Loucy (cell line): ENCODE data around the gene ATXN7L3.
"Not testable (repeated sequence)": the region's sequence is repeated elsewhere in the genome, so short reads cannot be mapped to it uniquely, and the experiment has no call there.

Source experiments
- H2AFZ ChIP-seq: fragments of 200-600 bp; sonication (generic); 2 replicates; pipeline ENCODE4 v1.6.0; 2016; ENCODE audit warnings: antibody characterized with exemption, mild to moderate bottlenecking, low read length, moderate library complexity
- H3F3A ChIP-seq: fragments of 200-600 bp; 2 replicates; pipeline ENCODE4 v1.6.0; 2016; ENCODE audit warnings: antibody characterized with exemption, low read depth, mild to moderate bottlenecking
- H3K27me3 ChIP-seq: fragments of 200-600 bp; sonication (generic); 2 replicates; pipeline ENCODE4 v1.6.1; 2014; ENCODE audit warnings: low read length, mild to moderate bottlenecking; ENCODE audit not compliant: insufficient read depth, poor library complexity, severe bottlenecking
- H3K36me3 ChIP-seq: fragments of 200-600 bp; sonication (generic); 2 replicates; pipeline ENCODE4 v1.6.1; 2016; ENCODE audit warnings: low read length; ENCODE audit not compliant: insufficient read depth
- H3K4me1 ChIP-seq: fragments of 200-600 bp; sonication (generic); 2 replicates; pipeline ENCODE4 v1.5.1; 2014; ENCODE audit warnings: low read length, mild to moderate bottlenecking; ENCODE audit not compliant: insufficient read depth, poor library complexity, severe bottlenecking
- H3K4me2 ChIP-seq: fragments of 200-600 bp; sonication (generic); 2 replicates; pipeline ENCODE4 v1.6.0; 2014; ENCODE audit warnings: antibody characterized with exemption, low read length, low read depth, mild to moderate bottlenecking; ENCODE audit not compliant: poor library complexity, severe bottlenecking
- H3K4me3 ChIP-seq: fragments of 200-600 bp; sonication (generic); 2 replicates; pipeline ENCODE4 v1.5.1; 2014; ENCODE audit warnings: low read length, mild to moderate bottlenecking, mixed read lengths; ENCODE audit not compliant: poor library complexity, severe bottlenecking
- H3K79me2 ChIP-seq: fragments of 200-600 bp; sonication (generic); 2 replicates; pipeline ENCODE4 v1.6.1; 2014; ENCODE audit warnings: low read length; ENCODE audit not compliant: insufficient read depth
- H3K9ac ChIP-seq: fragments of 200-600 bp; sonication (generic); 2 replicates; pipeline ENCODE4 v1.6.0; 2014; ENCODE audit warnings: mild to moderate bottlenecking, low read depth, low read length, moderate library complexity; ENCODE audit not compliant: poor library complexity, severe bottlenecking
- H3K9me2 ChIP-seq: fragments of 200-600 bp; sonication (generic); replicated peaks from 2 replicates; pipeline ENCODE4 v1.6.1; 2016; ENCODE audit warnings: low read depth, low read length, mixed read lengths
- H3K9me3 ChIP-seq: fragments of 200-600 bp; sonication (generic); 2 replicates; pipeline ENCODE4 v1.6.1; 2014; ENCODE audit warnings: mild to moderate bottlenecking, antibody characterized with exemption, low read length, low read depth; ENCODE audit not compliant: insufficient read depth
- H4K20me1 ChIP-seq: fragments of 200-600 bp; sonication (generic); 2 replicates; pipeline ENCODE4 v1.6.0; 2014; ENCODE audit warnings: antibody characterized with exemption, low read length, mild to moderate bottlenecking; ENCODE audit not compliant: insufficient read depth, poor library complexity, severe bottlenecking
- CTCF ChIP-seq: fragments of 200-600 bp; sonication (generic); conservative IDR thresholded peaks from 2 replicates; pipeline ENCODE4 v1.5.1; 2014; ENCODE audit warnings: mild to moderate bottlenecking, antibody characterized with exemption, low read length
- EZH2phosphoT487 ChIP-seq: fragments of 200-600 bp; IDR thresholded peaks from 2 replicates; pipeline ENCODE4 v1.6.1; 2018; ENCODE audit warnings: antibody characterized with exemption, mild to moderate bottlenecking, moderate library complexity, borderline replicate concordance

The ATXN7L3 gene

DNA sequence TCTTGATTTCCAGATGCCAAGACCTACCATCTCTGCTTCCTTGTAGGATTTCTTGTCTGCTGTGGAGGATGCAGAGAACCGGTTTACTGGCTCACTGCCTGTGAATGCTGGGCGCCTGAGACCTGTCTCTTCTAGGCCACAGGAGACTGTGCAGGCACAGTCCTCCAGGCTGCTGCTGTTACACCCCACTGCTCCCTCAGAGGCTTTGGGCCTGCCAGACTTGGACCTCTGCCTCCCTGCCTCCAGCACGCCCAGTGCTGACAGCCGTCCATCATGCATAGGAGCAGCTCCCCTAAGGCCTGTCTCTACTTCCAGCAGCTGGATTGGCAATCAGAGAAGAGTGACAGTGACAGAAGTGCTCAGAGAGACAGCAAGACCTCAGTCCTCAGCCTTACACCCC, 51.9 kb downstream of the ATXN7L3 start:
- Histone ChIP-seq H2AFZ (no peak overlapping the region), H3K36me3 (peaks cover 22% of the 10 kb centered on the region; the same call in 1 of the 2 replicates), H3K9me2 (no peaks in the 10 kb centered on the region), H3K4me2 (no peak overlapping the region), H3K9ac (no peak overlapping the region), H4K20me1 (peaks cover 4% of the 10 kb centered on the region), H3K27me3 (no peaks in the 10 kb centered on the region), H3K4me3 (no peak overlapping the region), H3F3A (no peaks in the 10 kb centered on the region), H3K9me3 (no peaks in the 10 kb centered on the region), H3K4me1 (peaks cover 22% of the 10 kb centered on the region), H3K79me2 (peaks cover 53% of the 10 kb centered on the region)
- TF ChIP-seq EZH2phosphoT487, result no peak
- no peak for TF ChIP-seq CTCF

DNA sequence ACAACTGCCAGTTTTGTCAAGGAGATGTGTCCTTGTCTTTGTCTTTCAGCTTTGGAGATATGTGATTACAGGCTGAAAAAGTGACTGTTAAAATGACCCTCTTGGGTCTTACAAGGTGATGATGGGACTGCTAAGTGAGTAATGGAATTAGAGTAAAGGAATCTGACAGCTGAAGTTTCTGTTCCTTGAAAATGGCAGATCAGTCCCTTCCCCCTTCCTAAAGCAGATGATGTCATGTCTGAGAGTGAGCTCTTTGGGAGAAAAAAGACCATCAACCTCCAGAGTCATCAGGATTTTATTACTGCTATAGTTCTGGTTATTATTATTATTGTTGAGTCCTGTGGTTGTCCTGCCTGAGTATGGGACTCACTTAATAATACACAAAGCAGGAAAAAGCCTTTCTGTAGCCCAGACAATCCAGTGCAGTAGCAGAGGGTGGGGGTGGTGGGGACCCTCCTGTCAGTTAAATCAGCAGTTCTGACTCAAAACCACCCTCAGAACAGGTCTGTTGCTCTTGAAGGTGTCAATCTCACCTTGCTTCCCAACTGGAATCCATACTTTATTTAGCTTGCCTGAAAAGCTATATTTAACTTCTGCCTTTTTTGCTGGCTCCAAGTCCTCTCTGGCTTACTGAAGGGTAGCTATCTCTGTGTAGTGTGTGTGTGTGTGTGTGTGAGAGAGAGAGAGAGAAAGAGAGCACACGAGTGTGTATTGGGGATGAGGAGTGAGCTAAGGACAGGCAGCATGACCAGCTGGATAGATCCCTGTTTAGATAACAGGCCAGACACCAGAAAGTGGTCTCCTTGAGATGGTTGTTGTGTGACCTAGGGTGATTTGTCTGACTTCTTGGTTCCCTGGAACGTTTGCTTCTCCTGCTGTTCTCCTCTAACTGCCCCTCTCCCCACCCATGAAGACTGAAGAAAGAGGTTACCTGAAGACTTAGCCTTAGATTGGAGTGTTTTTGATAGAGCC, 53.0 kb downstream of the ATXN7L3 start:
- TF ChIP-seq EZH2phosphoT487 (no peak), CTCF (no peak)
- H3K9ac ChIP-seq, result peak overlapping the region; percentile 34
- no peak overlapping the region for H3K4me2 ChIP-seq
- H3K27me3 ChIP-seq, result no peaks in the 10 kb centered on the region
- H3F3A ChIP-seq, result no peaks in the 10 kb centered on the region
- no peaks in the 10 kb centered on the region for H3K9me2 ChIP-seq
- peaks cover 27% of the 10 kb centered on the region for H3K4me1 ChIP-seq
- peaks cover 53% of the 10 kb centered on the region for H3K79me2 ChIP-seq
- H3K36me3 ChIP-seq, result peaks cover 14% of the 10 kb centered on the region; the same call in 1 of the 2 replicates
- H3K9me3 ChIP-seq, result no peaks in the 10 kb centered on the region
- H3K4me3 ChIP-seq, result no peak overlapping the region
- no peak overlapping the region for H2AFZ ChIP-seq
- peaks cover 7% of the 10 kb centered on the region for H4K20me1 ChIP-seq

DNA sequence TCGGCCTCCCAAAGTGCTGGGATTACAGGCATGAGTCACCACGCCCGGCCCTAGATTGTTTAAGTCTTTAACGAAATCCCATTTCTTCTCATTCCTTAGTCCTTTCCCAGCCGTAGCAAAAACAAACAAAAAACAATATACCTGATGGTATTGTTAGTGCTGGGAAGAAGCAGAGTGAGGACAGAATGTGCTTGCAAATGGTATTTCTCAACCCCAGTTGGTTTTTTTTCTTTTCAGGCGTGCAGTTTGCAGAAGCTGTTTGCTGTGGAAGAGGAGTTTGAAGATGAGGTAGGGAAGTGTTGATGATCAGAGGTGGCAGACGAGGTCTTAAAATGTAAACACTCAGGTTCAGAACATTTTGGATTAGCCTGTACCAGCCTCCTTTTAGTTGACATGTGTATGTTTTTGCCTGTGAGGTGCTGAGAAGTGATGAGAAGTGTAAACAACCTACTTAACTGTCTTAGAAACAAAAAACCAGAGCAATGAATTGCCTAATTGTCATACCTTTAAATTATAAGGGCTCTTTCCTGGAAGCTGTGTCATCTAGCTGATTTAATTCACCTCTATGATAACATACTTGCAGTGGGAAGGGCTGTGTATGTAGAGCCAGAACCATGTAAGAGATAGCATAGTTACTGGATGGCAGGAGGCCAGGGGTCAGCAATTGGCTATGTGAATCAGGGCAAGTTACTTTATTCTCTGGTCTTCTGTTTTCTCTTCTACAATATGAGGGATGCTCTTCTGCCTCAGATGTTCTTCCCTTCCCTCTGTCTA, 54.5 kb downstream of the ATXN7L3 start:
- no peaks in the 10 kb centered on the region for H3F3A ChIP-seq
- H3K36me3 ChIP-seq, result peaks cover 14% of the 10 kb centered on the region; the same call in 1 of the 2 replicates
- TF ChIP-seq CTCF (no peak), EZH2phosphoT487 (no peak)
- H3K9me3 ChIP-seq, result no peaks in the 10 kb centered on the region
- peaks cover 22% of the 10 kb centered on the region for H3K4me1 ChIP-seq
- peaks cover 39% of the 10 kb centered on the region; the same call in 1 of the 2 replicates for H3K79me2 ChIP-seq
- no peaks in the 10 kb centered on the region for H3K27me3 ChIP-seq
- peaks cover 7% of the 10 kb centered on the region for H4K20me1 ChIP-seq
- no peak overlapping the region for H2AFZ ChIP-seq
- H3K4me3 ChIP-seq, result no peak overlapping the region
- no peaks in the 10 kb centered on the region for H3K9me2 ChIP-seq
- no peak overlapping the region for H3K4me2 ChIP-seq
- H3K9ac ChIP-seq, result no peak overlapping the region

DNA sequence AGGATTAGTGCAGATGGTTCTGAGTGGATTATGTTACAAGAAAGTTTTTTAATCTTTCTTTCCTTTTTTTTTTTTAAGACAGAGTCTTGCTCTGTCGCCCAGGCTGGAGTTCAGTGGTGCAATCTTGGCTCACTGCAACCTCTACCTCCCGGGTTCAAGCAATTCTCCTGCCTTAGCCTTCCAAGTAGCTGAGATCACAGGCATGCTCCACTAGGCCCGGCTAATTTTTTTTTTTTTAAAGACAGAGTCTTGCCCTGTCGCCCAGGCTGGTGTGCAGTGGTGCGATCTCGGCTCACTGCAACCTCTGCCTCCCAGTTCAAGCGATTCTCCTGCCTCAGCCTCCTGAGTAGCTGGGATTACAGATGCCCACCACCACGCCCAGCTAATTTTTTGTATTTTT, 55.8 kb downstream of the ATXN7L3 start:
- peaks cover 29% of the 10 kb centered on the region; the same call in 1 of the 2 replicates for H3K79me2 ChIP-seq
- H3K36me3 ChIP-seq, result peaks cover 14% of the 10 kb centered on the region; the same call in 1 of the 2 replicates
- H4K20me1 ChIP-seq, H3K9me3 ChIP-seq, H3K9me2 ChIP-seq, H3K4me3 ChIP-seq, H3K9ac ChIP-seq, H3F3A ChIP-seq, H2AFZ ChIP-seq, H3K27me3 ChIP-seq: not testable (repeated sequence)
- peak overlapping the region; percentile 80 for H3K4me2 ChIP-seq
- peaks cover 14% of the 10 kb centered on the region for H3K4me1 ChIP-seq
